Glomerular visceral epithelial cell (primary cell): ENCODE measurements around the gene RAB4B.
"Not testable (repeated sequence)": the region's sequence is repeated elsewhere in the genome, so short reads cannot be mapped to it uniquely, and the experiment has no call there.

ENCODE experiments used
- DNase-seq: peaks from one replicate; pipeline ENCODE4 v3.0.0-alpha.2; 2016; ENCODE audit errors: extremely low spot score

RAB4B gene

GRCh38 chr19:40777937-40778705 lies at the start of gene RAB4B:
RAB4B (plus strand) TSS chr19:40778247; CDS start chr19:40778376, 129 bp downstream.
- DNase-seq: peak; percentile 100

GRCh38 chr19:40730065-40730464 lies 48.0 kb upstream of the RAB4B start:
- DNase-seq: not testable (repeated sequence)

- DNase-seq: not testable (repeated sequence)
Observed at GRCh38 chr19:40732304-40732703, 45.7 kb upstream of the RAB4B start.

- no peak for DNase-seq
Observed at GRCh38 chr19:40733149-40733548, 44.9 kb upstream of the RAB4B start.

- no peak for DNase-seq
Observed at GRCh38 chr19:40735013-40735771, 42.9 kb upstream of the RAB4B start.

- no peak for DNase-seq
Observed at GRCh38 chr19:40736661-40737060, 41.4 kb upstream of the RAB4B start.

- DNase-seq: no peak
Observed at GRCh38 chr19:40737102-40737644, 40.9 kb upstream of the RAB4B start.

GRCh38 chr19:40739030-40739839 lies 38.8 kb upstream of the RAB4B start:
- no peak for DNase-seq

- DNase-seq: no peak
Observed at GRCh38 chr19:40739871-40740703, 38.0 kb upstream of the RAB4B start.

- no peak for DNase-seq
Observed at GRCh38 chr19:40740747-40741146, 37.3 kb upstream of the RAB4B start.

- no peak for DNase-seq
Observed at GRCh38 chr19:40741527-40742390, 36.3 kb upstream of the RAB4B start.

- no peak for DNase-seq
Observed at GRCh38 chr19:40742477-40742876, 35.6 kb upstream of the RAB4B start.

GRCh38 chr19:40742886-40743285 lies 35.2 kb upstream of the RAB4B start:
- DNase-seq: no peak

GRCh38 chr19:40743926-40744325 lies 34.1 kb upstream of the RAB4B start:
- no peak for DNase-seq

GRCh38 chr19:40744554-40745401 lies 33.3 kb upstream of the RAB4B start:
- DNase-seq: no peak

GRCh38 chr19:40745402-40745780 lies 32.7 kb upstream of the RAB4B start:
- peak; percentile 70 for DNase-seq

- DNase-seq: no peak
Observed at GRCh38 chr19:40747536-40747935, 30.5 kb upstream of the RAB4B start.

GRCh38 chr19:40750058-40750873 lies 27.8 kb upstream of the RAB4B start, which contains the start of gene ACTMAP:
ACTMAP (minus strand) TSS chr19:40750477; CDS start chr19:40749803, 674 bp downstream.
- peak; percentile 100 for DNase-seq
